Endothelial cell of umbilical vein (primary cell): ENCODE measurements around the gene POLN.

Experiments used
- CTCF ChIP-seq, 2 donors: IDR thresholded peaks; 1 replicate in 1 of 2; 2 replicates in 1 of 2; pipeline ENCODE4 v1.5.1; 2011; ENCODE audit warnings: low read length in 2 of 2, mild to moderate bottlenecking in 2 of 2, moderate library complexity in 2 of 2, control low read depth in 1 of 2, inconsistent platforms in 1 of 2, low read depth in 1 of 2; ENCODE audit not compliant: insufficient read depth in 1 of 2; ENCODE audit errors: extremely low read depth in 1 of 2
- GATA2 ChIP-seq: IDR thresholded peaks from 2 replicates; pipeline ENCODE4 v1.7.0; 2011; ENCODE audit warnings: low read depth, mild to moderate bottlenecking, moderate library complexity, mixed read lengths, low read length; ENCODE audit not compliant: insufficient read length, insufficient read depth
- MAX ChIP-seq: IDR thresholded peaks from 2 replicates; pipeline ENCODE4 v1.6.1; 2011; ENCODE audit not compliant: insufficient read depth, insufficient read length
- POLR2A ChIP-seq: IDR thresholded peaks from 2 replicates; pipeline ENCODE4 v1.6.1; 2012; ENCODE audit warnings: low read depth, mild to moderate bottlenecking, control low read depth, low read length
- POLR2AphosphoS5 ChIP-seq: IDR thresholded peaks from 2 replicates; pipeline ENCODE4 v1.6.1; 2012; ENCODE audit warnings: low read depth, mild to moderate bottlenecking, control low read depth, low read length, moderate library complexity; ENCODE audit not compliant: insufficient read depth

DNA sequence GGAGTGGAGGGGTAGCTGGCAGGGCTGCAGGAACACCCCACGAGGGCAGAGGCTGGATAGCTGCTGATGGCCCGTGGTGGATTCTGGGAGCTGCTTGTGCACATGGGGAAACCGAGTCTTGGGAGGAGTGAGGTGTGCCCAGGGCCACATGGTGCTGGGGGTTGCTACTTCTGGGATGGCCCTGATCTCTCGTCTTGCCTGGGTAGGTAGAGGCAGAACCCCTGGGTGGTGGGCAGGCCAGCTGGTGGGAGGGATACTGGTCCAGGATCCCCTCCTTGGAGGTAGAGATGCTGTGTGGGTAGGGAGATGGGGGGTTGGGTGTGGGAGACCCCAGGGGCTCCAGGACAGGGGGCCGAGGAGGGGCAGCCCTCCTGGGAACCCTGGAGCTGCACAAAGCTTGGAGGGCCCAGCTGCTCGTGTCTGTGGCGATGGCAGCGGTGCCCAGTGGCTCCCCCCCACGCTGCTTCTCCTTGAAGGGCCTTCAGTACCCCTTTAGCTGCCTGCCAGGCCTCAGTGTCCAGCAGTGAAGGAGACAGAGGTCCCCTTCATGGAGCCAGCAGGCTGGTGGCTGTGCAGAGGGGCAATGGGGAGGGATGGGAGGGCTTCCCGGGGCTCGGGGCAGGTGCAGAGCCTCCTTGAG lies 179.6 kb downstream of the POLN start:
- TF ChIP-seq MAX: no peak
- TF ChIP-seq CTCF (IDR thresholded peaks at IDR 0.05; ENCODE audit: extremely low read depth in 1 of 2, insufficient read depth in 1 of 2, low read depth in 1 of 2, low read length in 2 of 2): no peak
- TF ChIP-seq POLR2A: no peak
- TF ChIP-seq POLR2AphosphoS5: no peak
- no peak for TF ChIP-seq GATA2
